IPS DF 4.7 (cell line): Measurements from ENCODE around the gene ANKRD65.

Experiments
- DNase-seq: peaks from one replicate; pipeline ENCODE4 v3.0.0-alpha.2; 2013; ENCODE audit warnings: low spot score; ENCODE audit errors: extremely low read depth

ANKRD65 gene

GRCh38 chr1:1442069-1442770 is 21.1 kb upstream of the ANKRD65 start:
- DNase-seq, result no peak

- DNase-seq, result no peak
These were observed 20.2 kb upstream of the ANKRD65 start for GRCh38 chr1:1441002-1441888.

GRCh38 chr1:1440262-1441001 is 19.4 kb upstream of the ANKRD65 start:
- no peak for DNase-seq

- DNase-seq, result no peak
These were observed 18.6 kb upstream of the ANKRD65 start for GRCh38 chr1:1439546-1440261.

- no peak for DNase-seq
These were observed 17.7 kb upstream of the ANKRD65 start for GRCh38 chr1:1438531-1439381.

GRCh38 chr1:1437904-1438376 is 16.9 kb upstream of the ANKRD65 start:
- no peak for DNase-seq

- no peak for DNase-seq
These were observed 16.2 kb upstream of the ANKRD65 start for GRCh38 chr1:1437033-1437903.

- DNase-seq, result no peak
These were observed 15.6 kb upstream of the ANKRD65 start for GRCh38 chr1:1436630-1437032.

- no peak for DNase-seq
These were observed 15.0 kb upstream of the ANKRD65 start for GRCh38 chr1:1435911-1436629.

GRCh38 chr1:1435106-1435903 is 14.2 kb upstream of the ANKRD65 start, which contains the start of gene VWA1:
Gene VWA1, plus strand, starts transcription at chr1:1435690. Its CDS starts 59 bp downstream, at chr1:1435749.
- DNase-seq, result no peak

- DNase-seq, result no peak
These were observed 13.7 kb upstream of the ANKRD65 start for GRCh38 chr1:1434824-1435105.

GRCh38 chr1:1434131-1434823 is 13.2 kb upstream of the ANKRD65 start:
- DNase-seq, result no peak

- no peak for DNase-seq
These were observed 12.7 kb upstream of the ANKRD65 start for GRCh38 chr1:1433804-1434130.

GRCh38 chr1:1432951-1433803 is 12.1 kb upstream of the ANKRD65 start:
- no peak for DNase-seq

- DNase-seq, result no peak
These were observed 11.3 kb upstream of the ANKRD65 start for GRCh38 chr1:1432274-1432950.

- DNase-seq, result no peak
These were observed 10.8 kb upstream of the ANKRD65 start for GRCh38 chr1:1431845-1432273.
